Bronchial epithelial cell (primary cell): ENCODE results near the gene CHD3. TPM values are rescaled to one million over a fixed set of nuclear protein-coding genes. Genes with fewer than 3 reads are reported as not detected.

Experiments
- DNase-seq: peaks from one replicate; pipeline ENCODE4 v3.0.0-alpha.2; 2010; ENCODE audit warnings: low read depth
- FAIRE-seq: peaks from 2 replicates; lab custom pipeline; 2011; peaks lifted over from hg19 to GRCh38; lab: Jason Lieb, UNC
- H3K27me3 ChIP-seq: 2 replicates; pipeline ENCODE4 v1.5.1; 2011; ENCODE audit warnings: low read length; ENCODE audit not compliant: control insufficient read depth, insufficient read depth
- H3K36me3 ChIP-seq: 2 replicates; pipeline ENCODE4 v1.5.1; 2011; ENCODE audit warnings: low read length; ENCODE audit not compliant: control insufficient read depth, insufficient read depth
- H3K4me3 ChIP-seq: 2 replicates; pipeline ENCODE4 v1.5.1; 2011; ENCODE audit warnings: mild to moderate bottlenecking, low read depth, low read length, control low read depth
- total RNA-seq: library from RNA; depleted of rRNA; stranded (reverse); fragments of >200 nt; gene quantifications from 2 replicates; pipeline ENCODE4 v1.2.1, GENCODE V29; 2014
- TF ChIP-seq, protein P1 (sequence below): IDR thresholded peaks from 2 replicates; pipeline ENCODE4 v1.5.1; 2011; ENCODE audit warnings: mild to moderate bottlenecking, moderate library complexity, low read length, control low read depth, inconsistent platforms; ENCODE audit not compliant: insufficient read depth, severe bottlenecking

The CHD3 gene
- total RNA-seq, 1 donor from 2014 or later = 41.3 TPM

DNA sequence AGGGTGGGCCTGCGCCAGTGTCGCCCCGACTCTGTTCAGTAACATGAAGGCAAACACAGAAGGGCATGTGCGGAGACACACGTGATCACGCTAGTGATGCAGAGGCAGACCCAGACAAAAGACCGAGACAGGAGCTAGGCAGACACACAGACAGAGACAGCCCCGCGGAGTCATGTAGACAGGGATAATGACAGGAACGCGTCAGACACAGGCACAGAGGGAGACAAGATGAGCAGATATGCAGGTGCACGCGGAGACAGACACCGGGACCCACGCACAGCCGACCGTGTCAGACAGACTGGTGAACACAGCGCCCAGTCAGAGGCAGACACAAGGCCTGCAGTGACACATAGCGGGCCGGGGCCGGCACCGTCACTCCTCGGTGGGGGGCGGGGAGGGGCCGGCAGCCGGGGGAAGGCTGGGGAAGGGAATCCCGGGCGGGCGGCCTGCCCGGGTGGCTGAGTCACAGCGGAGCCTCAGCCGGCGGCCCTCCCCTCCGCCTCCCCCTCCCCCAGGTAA, 47.1 kb upstream of the CHD3 start:
- FAIRE-seq (no peak), DNase-seq (peak; percentile 79)
- Histone ChIP-seq H3K36me3 (peaks cover 18% of the 10 kb centered on the region), H3K4me3 (peak overlapping the region; percentile 67), H3K27me3 (no peaks in the 10 kb centered on the region)
- TF ChIP-seq, protein P1, sequence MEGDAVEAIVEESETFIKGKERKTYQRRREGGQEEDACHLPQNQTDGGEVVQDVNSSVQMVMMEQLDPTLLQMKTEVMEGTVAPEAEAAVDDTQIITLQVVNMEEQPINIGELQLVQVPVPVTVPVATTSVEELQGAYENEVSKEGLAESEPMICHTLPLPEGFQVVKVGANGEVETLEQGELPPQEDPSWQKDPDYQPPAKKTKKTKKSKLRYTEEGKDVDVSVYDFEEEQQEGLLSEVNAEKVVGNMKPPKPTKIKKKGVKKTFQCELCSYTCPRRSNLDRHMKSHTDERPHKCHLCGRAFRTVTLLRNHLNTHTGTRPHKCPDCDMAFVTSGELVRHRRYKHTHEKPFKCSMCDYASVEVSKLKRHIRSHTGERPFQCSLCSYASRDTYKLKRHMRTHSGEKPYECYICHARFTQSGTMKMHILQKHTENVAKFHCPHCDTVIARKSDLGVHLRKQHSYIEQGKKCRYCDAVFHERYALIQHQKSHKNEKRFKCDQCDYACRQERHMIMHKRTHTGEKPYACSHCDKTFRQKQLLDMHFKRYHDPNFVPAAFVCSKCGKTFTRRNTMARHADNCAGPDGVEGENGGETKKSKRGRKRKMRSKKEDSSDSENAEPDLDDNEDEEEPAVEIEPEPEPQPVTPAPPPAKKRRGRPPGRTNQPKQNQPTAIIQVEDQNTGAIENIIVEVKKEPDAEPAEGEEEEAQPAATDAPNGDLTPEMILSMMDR = no peak

GRCh38 chr17:7841915-7842379, 46.6 kb upstream of the CHD3 start:
- Histone ChIP-seq H3K36me3 (peaks cover 22% of the 10 kb centered on the region), H3K27me3 (no peaks in the 10 kb centered on the region), H3K4me3 (peak overlapping the region; percentile 67)
- no peak for FAIRE-seq
- DNase-seq = peak; percentile 46
- TF ChIP-seq, protein P1 = no peak

DNA sequence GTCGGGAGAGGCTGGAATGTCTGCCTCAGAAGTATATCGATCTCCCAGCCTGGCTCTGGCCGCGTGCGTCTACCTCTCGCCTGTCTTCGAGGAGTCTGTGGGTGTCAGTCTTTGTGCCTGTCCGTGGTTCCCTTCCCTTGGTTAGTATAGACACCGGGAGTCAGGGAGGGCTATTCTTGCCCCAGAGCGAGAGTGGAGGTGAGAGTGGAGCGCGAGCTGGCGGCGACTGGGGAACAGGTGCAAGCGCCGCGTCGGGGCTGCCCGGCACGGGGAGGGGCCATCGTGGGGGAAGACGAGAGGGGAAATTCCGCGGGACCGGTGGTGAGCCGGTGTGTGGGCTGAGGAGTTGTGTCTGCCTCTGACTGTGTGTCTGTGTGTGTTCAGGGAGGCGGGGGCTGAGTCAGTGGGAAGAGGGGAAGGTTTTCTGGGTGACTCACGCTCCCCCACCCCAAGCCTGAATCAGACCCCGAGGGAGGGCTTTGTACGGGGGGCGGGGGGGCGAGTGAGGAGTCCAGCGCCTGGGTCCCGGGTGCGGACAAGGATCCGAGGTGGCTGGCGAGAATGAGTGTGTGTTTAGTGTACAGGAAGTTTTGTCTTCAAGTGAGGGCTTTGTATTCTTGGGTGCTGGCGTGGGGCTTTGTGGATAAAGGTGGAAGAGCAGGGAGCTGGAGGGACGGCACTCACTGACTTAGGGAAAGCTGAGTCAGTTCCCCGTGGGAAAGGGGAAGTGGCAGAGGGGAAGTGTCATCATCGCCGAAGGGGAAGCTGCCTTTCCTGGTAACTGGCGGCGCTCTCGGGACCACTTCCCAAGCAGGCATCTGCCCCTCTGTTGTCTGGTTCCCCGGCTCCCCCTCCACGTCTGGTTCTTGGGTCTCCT, 46.0 kb upstream of the CHD3 start:
- FAIRE-seq = no peak
- peak overlapping the region; percentile 67 for H3K4me3 ChIP-seq

GRCh38 chr17:7843257-7843535, 45.4 kb upstream of the CHD3 start:
- TF ChIP-seq, protein P1 = no peak
- DNase-seq (no peak), FAIRE-seq (no peak)
- no peaks in the 10 kb centered on the region for H3K27me3 ChIP-seq
- H3K36me3 ChIP-seq = peaks cover 30% of the 10 kb centered on the region
- peak overlapping the region; percentile 67 for H3K4me3 ChIP-seq

More for the DNA sequence above, 46.0 kb upstream of the CHD3 start:
- DNase-seq = peak; percentile 94
- TF ChIP-seq, protein P1 = peak; percentile 7
- peaks cover 26% of the 10 kb centered on the region for H3K36me3 ChIP-seq
- no peaks in the 10 kb centered on the region for H3K27me3 ChIP-seq

- peak overlapping the region; percentile 67 for H3K4me3 ChIP-seq
- FAIRE-seq (no peak), DNase-seq (peak; percentile 76)
- TF ChIP-seq, protein P1 = no peak
- H3K27me3 ChIP-seq = no peaks in the 10 kb centered on the region
- H3K36me3 ChIP-seq = peaks cover 31% of the 10 kb centered on the region
Measured at GRCh38 chr17:7843536-7844291, 44.9 kb upstream of the CHD3 start.
